ENCODE measurements around the gene LTA4H. TPM values are rescaled to one million over a fixed set of nuclear protein-coding genes. Genes with fewer than 3 reads are reported as not detected.

Gene LTA4H
- total and polyA plus RNA-seq, 2 experiments from 2014 or later: 46.2 to 62.9 TPM

DNA sequence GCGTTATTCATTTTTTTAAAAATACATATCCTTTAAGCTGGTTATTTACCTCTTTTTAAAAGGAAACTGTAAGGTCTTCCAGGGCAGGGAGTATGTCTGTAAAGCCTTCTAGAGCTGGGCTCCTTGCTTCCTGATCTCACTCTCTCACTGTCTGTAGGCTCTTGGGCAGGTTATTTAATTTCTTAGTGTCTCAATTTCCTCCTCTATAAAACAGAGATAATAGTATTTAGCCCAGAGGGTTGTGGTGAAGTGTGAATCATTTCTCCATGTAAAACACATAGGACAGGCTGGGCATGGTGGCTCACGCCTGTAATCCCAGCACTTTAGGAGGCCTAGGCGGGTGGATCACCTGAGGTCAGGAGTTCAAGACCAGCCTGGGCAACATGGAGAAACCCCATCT, 25.9 kb upstream of the LTA4H start:
- no peak for TF ChIP-seq EZH2 (IDR thresholded peaks at IDR 0.05; ENCODE audit: insufficient read depth, poor library complexity, severe bottlenecking)
- no peak for TF ChIP-seq EZH2phosphoT487 (IDR thresholded peaks at IDR 0.05; ENCODE audit: insufficient read depth, low read depth)
- H3K4me2 ChIP-seq (ENCODE audit: unreplicated experiment): no peak overlapping the region
- in situ Hi-C loops (cut with MboI): loop anchor here (10.0 kb wide), 1 partner anchor 463 kb away; no protein-coding TSS in a partner anchor
- H3K79me2 ChIP-seq (ENCODE audit: insufficient read depth): no peaks in the 10 kb centered on the region
- H3K27me3 ChIP-seq (replicated peaks; ENCODE audit: insufficient read depth): no peaks in the 10 kb centered on the region
- no peaks in the 10 kb centered on the region for H3K9me2 ChIP-seq (ENCODE audit: insufficient read depth)
- H2AFZ ChIP-seq: no peak overlapping the region
- H3K4me1 ChIP-seq (ENCODE audit: insufficient read depth): no peaks in the 10 kb centered on the region
- no peak overlapping the region for H3K9ac ChIP-seq
- no peaks in the 10 kb centered on the region for H4K20me1 ChIP-seq (ENCODE audit: insufficient read depth)
- no peaks in the 10 kb centered on the region for H3K9me3 ChIP-seq (ENCODE audit: low read depth)
- no peak for DNase-seq
- no peak overlapping the region for H3K4me3 ChIP-seq
- H3K36me3 ChIP-seq (ENCODE audit: low read depth): no peaks in the 10 kb centered on the region
- H3K27ac ChIP-seq: no peak overlapping the region
- no peaks in the 10 kb centered on the region for H3F3A ChIP-seq (ENCODE audit: insufficient read depth)
- WGBS, 2 experiments (ENCODE audit: low coverage in 1 of 2, low lambda C conversion rate in 2 of 2, missing lambda C conversion rate in 2 of 2): 88 to 92% methylated on average over 3 of the region's 3 CpGs

DNA sequence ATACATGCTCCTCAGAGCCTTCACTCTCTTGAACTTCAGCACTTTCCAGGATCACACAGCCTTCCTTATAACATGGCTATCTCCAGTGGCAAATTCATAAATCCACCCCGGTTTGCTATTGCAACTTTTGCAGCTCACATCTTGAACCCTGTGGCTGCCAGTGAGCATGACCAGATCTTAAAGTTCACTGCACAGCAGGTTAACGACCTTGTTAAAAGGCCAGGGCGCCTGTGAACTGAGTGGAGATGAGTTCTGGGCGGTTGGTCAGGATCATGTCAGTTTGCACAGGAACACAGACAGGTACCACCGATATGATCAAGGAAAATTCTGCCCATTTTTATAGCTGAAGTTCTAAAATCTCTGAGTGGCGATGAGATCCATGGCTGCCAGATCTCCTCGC, 24.7 kb upstream of the LTA4H start:
- H3K4me2 ChIP-seq (ENCODE audit: unreplicated experiment): no peak overlapping the region
- no peaks in the 10 kb centered on the region for H3K27me3 ChIP-seq (replicated peaks; ENCODE audit: insufficient read depth)
- DNase-seq: no peak
- in situ Hi-C loops (cut with MboI): loop anchor here (10.0 kb wide), 1 partner anchor 465 kb away; no protein-coding TSS in a partner anchor
- H4K20me1 ChIP-seq (ENCODE audit: insufficient read depth): no peaks in the 10 kb centered on the region
- no peaks in the 10 kb centered on the region for H3K36me3 ChIP-seq (ENCODE audit: low read depth)
- H3K27ac ChIP-seq: no peak overlapping the region
- no peak overlapping the region for H3K9ac ChIP-seq
- H3F3A ChIP-seq (ENCODE audit: insufficient read depth): no peaks in the 10 kb centered on the region
- H2AFZ ChIP-seq: no peak overlapping the region
- H3K9me3 ChIP-seq (ENCODE audit: low read depth): no peaks in the 10 kb centered on the region
- no peak for TF ChIP-seq EZH2phosphoT487 (IDR thresholded peaks at IDR 0.05; ENCODE audit: insufficient read depth, low read depth)
- H3K9me2 ChIP-seq (ENCODE audit: insufficient read depth): no peaks in the 10 kb centered on the region
- H3K79me2 ChIP-seq (ENCODE audit: insufficient read depth): no peaks in the 10 kb centered on the region
- no peaks in the 10 kb centered on the region for H3K4me1 ChIP-seq (ENCODE audit: insufficient read depth)
- WGBS, 2 experiments (ENCODE audit: low coverage in 1 of 2, low lambda C conversion rate in 2 of 2, missing lambda C conversion rate in 2 of 2): 62 to 64% methylated on average over 7 of the region's 7 CpGs
- H3K4me3 ChIP-seq: no peak overlapping the region

DNA sequence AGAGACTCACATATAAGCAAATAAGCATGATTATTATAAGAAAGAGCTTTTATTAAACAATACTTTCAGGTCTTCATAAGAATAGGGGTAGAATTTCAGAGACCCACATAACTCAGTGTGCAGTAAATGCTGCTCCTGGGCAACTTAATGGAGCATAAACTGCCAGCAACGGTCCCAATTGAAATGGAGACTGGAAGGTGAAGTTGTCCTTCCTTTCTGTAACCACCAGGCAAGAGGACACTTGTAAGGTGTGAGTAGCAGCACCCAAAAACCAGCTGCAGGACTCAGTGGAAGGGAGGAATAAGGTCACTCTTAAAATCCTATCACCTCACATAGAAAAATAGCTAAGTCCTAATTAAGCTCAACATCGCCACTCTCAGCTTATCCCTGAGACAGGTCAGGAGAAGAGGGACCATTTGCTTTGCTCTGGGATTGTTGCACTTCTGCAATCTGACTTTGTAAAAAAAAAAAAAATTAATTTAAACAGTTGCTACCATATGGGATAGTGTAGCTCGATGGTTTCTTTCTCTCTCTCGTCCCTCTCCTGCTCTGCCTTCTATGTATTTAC, 22.7 kb upstream of the LTA4H start:
- in situ Hi-C loops (cut with MboI): no loop called here
- no peak for DNase-seq
- Histone ChIP-seq H3K4me3 (no peak overlapping the region), H3K36me3 (ENCODE audit: low read depth) (no peaks in the 10 kb centered on the region), H3K4me2 (ENCODE audit: unreplicated experiment) (no peak overlapping the region), H3K27ac (no peak overlapping the region), H3K9me2 (ENCODE audit: insufficient read depth) (no peaks in the 10 kb centered on the region), H3K9me3 (ENCODE audit: low read depth) (no peaks in the 10 kb centered on the region), H3K4me1 (ENCODE audit: insufficient read depth) (no peaks in the 10 kb centered on the region), H3K79me2 (ENCODE audit: insufficient read depth) (no peaks in the 10 kb centered on the region), H3K27me3 (replicated peaks; ENCODE audit: insufficient read depth) (no peaks in the 10 kb centered on the region), H4K20me1 (ENCODE audit: insufficient read depth) (no peaks in the 10 kb centered on the region), H3K9ac (no peak overlapping the region), H2AFZ (no peak overlapping the region), H3F3A (ENCODE audit: insufficient read depth) (no peaks in the 10 kb centered on the region)
- TF ChIP-seq EZH2 (IDR thresholded peaks at IDR 0.05; ENCODE audit: insufficient read depth, poor library complexity, severe bottlenecking): no peak
- 81 to 83% methylated on average over 4 of the region's 4 CpGs for WGBS, 2 experiments (ENCODE audit: low coverage in 1 of 2, low lambda C conversion rate in 2 of 2, missing lambda C conversion rate in 2 of 2)

DNA sequence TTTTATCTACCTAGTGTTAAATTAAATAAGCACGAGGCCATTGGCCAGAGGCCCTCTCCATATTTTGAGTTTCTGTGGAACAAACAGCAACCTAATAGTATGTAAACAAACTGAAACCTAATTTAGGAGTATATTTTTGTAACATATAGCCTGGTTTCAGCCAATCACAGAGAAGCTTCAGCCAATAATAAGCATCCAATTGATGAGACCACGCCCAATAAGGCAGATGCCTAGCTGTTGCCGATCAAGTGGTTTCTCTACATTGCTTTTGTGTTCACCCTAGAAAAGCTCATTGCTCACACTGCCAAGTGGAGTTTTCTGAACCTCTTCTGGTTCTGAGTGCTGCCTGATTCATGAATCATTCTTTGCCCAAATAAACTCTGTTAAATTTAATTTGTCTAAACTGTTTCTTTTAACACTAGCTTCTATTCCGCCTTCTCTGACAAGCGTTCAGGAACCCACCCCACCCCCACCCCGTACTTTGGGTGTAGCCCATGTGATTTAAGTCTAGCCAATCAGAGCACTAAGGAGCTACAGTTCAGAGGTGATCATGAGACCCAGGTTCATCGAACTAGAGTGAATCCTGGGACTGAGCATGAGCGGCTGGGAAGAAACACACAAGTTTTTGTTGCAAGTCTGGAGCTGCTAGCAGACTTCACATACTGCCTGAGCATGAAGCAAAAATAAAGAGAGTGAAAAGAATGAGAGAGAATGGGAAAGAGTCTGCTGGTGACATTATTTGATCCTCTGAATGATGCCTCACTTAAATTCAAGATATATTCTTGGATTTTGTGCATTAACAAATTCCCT, 21.5 kb upstream of the LTA4H start:
- no peak overlapping the region for H3K4me2 ChIP-seq (ENCODE audit: unreplicated experiment)
- DNase-seq: no peak
- no peaks in the 10 kb centered on the region for H3K4me1 ChIP-seq (ENCODE audit: insufficient read depth)
- in situ Hi-C loops (cut with MboI): no loop called here
- no peak for TF ChIP-seq EZH2 (IDR thresholded peaks at IDR 0.05; ENCODE audit: insufficient read depth, poor library complexity, severe bottlenecking)
- no peak for TF ChIP-seq EZH2phosphoT487 (IDR thresholded peaks at IDR 0.05; ENCODE audit: insufficient read depth, low read depth)
- no peaks in the 10 kb centered on the region for H3K9me2 ChIP-seq (ENCODE audit: insufficient read depth)
- no peaks in the 10 kb centered on the region for H3K9me3 ChIP-seq (ENCODE audit: low read depth)
- H3K79me2 ChIP-seq (ENCODE audit: insufficient read depth): no peaks in the 10 kb centered on the region
- no peaks in the 10 kb centered on the region for H3K27me3 ChIP-seq (replicated peaks; ENCODE audit: insufficient read depth)
- no peak overlapping the region for H3K27ac ChIP-seq
- H3F3A ChIP-seq (ENCODE audit: insufficient read depth): no peaks in the 10 kb centered on the region
- no peaks in the 10 kb centered on the region for H3K36me3 ChIP-seq (ENCODE audit: low read depth)
- no peak overlapping the region for H2AFZ ChIP-seq
- no peak overlapping the region for H3K4me3 ChIP-seq
- no peaks in the 10 kb centered on the region for H4K20me1 ChIP-seq (ENCODE audit: insufficient read depth)
- no peak overlapping the region for H3K9ac ChIP-seq
- 83 to 86% methylated on average over 8 of the region's 8 CpGs for WGBS, 2 experiments (ENCODE audit: low coverage in 1 of 2, low lambda C conversion rate in 2 of 2, missing lambda C conversion rate in 2 of 2)
